ENCODE data around the gene HDHD3. TPM values are rescaled to one million over a fixed set of nuclear protein-coding genes. Genes with fewer than 3 reads are reported as not detected.

Gene HDHD3
- total RNA-seq, 1 experiment from 2014 or later: 15.7 TPM

DNA sequence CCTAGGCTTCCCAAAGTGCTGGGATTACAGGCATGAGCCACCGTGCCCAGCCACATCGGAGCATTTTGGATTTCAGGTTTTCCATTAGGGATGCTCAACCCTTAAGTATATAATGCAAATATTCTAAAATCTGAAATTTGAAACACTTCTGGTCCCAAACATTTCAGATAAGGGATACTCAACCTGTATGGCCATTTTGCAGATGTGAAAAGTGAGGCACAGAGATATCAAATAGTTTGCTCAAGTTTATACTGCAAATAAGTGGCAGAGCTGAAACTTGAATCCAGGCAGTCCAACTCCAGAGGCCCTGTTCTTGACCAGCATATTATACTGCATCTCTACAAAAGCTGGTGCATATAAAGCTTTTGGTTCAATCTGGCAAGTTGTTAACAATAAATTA, 39.1 kb downstream of the HDHD3 start:
- TF ChIP-seq NR2C2 (CRISPR knock-in tag; IDR thresholded peaks at IDR 0.05) (no peak), OVOL2 (CRISPR knock-in tag; IDR thresholded peaks at IDR 0.05; ENCODE audit: borderline replicate concordance) (no peak), ELF4 (CRISPR knock-in tag; IDR thresholded peaks at IDR 0.05; ENCODE audit: low read depth) (no peak), SP1 (CRISPR knock-in tag; conservative IDR thresholded peaks at IDR 0.05) (no peak), ZNF416 (CRISPR knock-in tag; IDR thresholded peaks at IDR 0.05) (no peak), MXD4 (CRISPR knock-in tag; IDR thresholded peaks at IDR 0.05; ENCODE audit: borderline replicate concordance) (no peak), HMGA2 (CRISPR knock-in tag; IDR thresholded peaks at IDR 0.05) (no peak), SMAD3 (CRISPR knock-in tag; IDR thresholded peaks at IDR 0.05; ENCODE audit: borderline replicate concordance) (no peak), CREB1 (CRISPR knock-in tag; IDR thresholded peaks at IDR 0.05) (no peak)
- TF ChIP-seq, protein P1, sequence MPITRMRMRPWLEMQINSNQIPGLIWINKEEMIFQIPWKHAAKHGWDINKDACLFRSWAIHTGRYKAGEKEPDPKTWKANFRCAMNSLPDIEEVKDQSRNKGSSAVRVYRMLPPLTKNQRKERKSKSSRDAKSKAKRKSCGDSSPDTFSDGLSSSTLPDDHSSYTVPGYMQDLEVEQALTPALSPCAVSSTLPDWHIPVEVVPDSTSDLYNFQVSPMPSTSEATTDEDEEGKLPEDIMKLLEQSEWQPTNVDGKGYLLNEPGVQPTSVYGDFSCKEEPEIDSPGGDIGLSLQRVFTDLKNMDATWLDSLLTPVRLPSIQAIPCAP (CRISPR knock-in tag; IDR thresholded peaks at IDR 0.05): no peak
- TF ChIP-seq, protein P2, sequence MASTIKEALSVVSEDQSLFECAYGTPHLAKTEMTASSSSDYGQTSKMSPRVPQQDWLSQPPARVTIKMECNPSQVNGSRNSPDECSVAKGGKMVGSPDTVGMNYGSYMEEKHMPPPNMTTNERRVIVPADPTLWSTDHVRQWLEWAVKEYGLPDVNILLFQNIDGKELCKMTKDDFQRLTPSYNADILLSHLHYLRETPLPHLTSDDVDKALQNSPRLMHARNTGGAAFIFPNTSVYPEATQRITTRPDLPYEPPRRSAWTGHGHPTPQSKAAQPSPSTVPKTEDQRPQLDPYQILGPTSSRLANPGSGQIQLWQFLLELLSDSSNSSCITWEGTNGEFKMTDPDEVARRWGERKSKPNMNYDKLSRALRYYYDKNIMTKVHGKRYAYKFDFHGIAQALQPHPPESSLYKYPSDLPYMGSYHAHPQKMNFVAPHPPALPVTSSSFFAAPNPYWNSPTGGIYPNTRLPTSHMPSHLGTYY (CRISPR knock-in tag; IDR thresholded peaks at IDR 0.05): no peak
- TF ChIP-seq, protein P3, sequence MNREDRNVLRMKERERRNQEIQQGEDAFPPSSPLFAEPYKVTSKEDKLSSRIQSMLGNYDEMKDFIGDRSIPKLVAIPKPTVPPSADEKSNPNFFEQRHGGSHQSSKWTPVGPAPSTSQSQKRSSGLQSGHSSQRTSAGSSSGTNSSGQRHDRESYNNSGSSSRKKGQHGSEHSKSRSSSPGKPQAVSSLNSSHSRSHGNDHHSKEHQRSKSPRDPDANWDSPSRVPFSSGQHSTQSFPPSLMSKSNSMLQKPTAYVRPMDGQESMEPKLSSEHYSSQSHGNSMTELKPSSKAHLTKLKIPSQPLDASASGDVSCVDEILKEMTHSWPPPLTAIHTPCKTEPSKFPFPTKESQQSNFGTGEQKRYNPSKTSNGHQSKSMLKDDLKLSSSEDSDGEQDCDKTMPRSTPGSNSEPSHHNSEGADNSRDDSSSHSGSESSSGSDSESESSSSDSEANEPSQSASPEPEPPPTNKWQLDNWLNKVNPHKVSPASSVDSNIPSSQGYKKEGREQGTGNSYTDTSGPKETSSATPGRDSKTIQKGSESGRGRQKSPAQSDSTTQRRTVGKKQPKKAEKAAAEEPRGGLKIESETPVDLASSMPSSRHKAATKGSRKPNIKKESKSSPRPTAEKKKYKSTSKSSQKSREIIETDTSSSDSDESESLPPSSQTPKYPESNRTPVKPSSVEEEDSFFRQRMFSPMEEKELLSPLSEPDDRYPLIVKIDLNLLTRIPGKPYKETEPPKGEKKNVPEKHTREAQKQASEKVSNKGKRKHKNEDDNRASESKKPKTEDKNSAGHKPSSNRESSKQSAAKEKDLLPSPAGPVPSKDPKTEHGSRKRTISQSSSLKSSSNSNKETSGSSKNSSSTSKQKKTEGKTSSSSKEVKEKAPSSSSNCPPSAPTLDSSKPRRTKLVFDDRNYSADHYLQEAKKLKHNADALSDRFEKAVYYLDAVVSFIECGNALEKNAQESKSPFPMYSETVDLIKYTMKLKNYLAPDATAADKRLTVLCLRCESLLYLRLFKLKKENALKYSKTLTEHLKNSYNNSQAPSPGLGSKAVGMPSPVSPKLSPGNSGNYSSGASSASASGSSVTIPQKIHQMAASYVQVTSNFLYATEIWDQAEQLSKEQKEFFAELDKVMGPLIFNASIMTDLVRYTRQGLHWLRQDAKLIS (CRISPR knock-in tag; IDR thresholded peaks at IDR 0.05; ENCODE audit: borderline replicate concordance): no peak

DNA sequence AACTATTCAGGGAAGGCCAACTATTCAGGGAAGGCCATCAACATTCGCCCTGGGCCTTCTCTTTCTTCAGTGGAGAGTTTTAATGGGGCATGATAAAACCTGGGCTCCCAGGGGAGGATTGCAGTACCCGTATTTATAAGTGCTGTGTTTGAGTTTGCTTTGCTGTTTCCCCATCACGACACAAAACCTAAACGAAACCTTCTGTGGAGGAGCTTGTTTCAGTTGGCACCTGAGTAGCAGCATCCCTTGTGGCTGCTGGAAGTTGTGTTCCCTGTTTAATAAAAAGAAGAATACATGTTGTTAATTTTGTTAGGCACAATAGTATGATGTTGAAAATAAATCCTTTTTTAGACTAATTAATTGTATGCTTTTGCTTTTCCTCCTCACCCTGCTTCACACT, 45.0 kb downstream of the HDHD3 start:
- DNase-seq (ENCODE audit: low spot score) (no peak), ATAC-seq (no peak)
- TF ChIP-seq ZNF232 (CRISPR knock-in tag; IDR thresholded peaks at IDR 0.05) (no peak), MXD4 (CRISPR knock-in tag; IDR thresholded peaks at IDR 0.05; ENCODE audit: borderline replicate concordance) (no peak), OVOL2 (CRISPR knock-in tag; IDR thresholded peaks at IDR 0.05; ENCODE audit: borderline replicate concordance) (no peak), ZNF671 (CRISPR knock-in tag; IDR thresholded peaks at IDR 0.05) (no peak), ZNF317 (CRISPR knock-in tag; IDR thresholded peaks at IDR 0.05; ENCODE audit: borderline replicate concordance, low read depth) (no peak), ATF1 (CRISPR knock-in tag; IDR thresholded peaks at IDR 0.05) (no peak)
- TF ChIP-seq, protein P4, sequence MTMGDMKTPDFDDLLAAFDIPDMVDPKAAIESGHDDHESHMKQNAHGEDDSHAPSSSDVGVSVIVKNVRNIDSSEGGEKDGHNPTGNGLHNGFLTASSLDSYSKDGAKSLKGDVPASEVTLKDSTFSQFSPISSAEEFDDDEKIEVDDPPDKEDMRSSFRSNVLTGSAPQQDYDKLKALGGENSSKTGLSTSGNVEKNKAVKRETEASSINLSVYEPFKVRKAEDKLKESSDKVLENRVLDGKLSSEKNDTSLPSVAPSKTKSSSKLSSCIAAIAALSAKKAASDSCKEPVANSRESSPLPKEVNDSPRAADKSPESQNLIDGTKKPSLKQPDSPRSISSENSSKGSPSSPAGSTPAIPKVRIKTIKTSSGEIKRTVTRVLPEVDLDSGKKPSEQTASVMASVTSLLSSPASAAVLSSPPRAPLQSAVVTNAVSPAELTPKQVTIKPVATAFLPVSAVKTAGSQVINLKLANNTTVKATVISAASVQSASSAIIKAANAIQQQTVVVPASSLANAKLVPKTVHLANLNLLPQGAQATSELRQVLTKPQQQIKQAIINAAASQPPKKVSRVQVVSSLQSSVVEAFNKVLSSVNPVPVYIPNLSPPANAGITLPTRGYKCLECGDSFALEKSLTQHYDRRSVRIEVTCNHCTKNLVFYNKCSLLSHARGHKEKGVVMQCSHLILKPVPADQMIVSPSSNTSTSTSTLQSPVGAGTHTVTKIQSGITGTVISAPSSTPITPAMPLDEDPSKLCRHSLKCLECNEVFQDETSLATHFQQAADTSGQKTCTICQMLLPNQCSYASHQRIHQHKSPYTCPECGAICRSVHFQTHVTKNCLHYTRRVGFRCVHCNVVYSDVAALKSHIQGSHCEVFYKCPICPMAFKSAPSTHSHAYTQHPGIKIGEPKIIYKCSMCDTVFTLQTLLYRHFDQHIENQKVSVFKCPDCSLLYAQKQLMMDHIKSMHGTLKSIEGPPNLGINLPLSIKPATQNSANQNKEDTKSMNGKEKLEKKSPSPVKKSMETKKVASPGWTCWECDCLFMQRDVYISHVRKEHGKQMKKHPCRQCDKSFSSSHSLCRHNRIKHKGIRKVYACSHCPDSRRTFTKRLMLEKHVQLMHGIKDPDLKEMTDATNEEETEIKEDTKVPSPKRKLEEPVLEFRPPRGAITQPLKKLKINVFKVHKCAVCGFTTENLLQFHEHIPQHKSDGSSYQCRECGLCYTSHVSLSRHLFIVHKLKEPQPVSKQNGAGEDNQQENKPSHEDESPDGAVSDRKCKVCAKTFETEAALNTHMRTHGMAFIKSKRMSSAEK (CRISPR knock-in tag; IDR thresholded peaks at IDR 0.05; ENCODE audit: borderline replicate concordance): no peak
- TF ChIP-seq, protein P5, sequence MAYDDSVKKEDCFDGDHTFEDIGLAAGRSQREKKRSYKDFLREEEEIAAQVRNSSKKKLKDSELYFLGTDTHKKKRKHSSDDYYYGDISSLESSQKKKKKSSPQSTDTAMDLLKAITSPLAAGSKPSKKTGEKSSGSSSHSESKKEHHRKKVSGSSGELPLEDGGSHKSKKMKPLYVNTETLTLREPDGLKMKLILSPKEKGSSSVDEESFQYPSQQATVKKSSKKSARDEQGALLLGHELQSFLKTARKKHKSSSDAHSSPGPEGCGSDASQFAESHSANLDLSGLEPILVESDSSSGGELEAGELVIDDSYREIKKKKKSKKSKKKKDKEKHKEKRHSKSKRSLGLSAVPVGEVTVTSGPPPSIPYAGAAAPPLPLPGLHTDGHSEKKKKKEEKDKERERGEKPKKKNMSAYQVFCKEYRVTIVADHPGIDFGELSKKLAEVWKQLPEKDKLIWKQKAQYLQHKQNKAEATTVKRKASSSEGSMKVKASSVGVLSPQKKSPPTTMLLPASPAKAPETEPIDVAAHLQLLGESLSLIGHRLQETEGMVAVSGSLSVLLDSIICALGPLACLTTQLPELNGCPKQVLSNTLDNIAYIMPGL (CRISPR knock-in tag; IDR thresholded peaks at IDR 0.05): no peak
- TF ChIP-seq, protein P6, sequence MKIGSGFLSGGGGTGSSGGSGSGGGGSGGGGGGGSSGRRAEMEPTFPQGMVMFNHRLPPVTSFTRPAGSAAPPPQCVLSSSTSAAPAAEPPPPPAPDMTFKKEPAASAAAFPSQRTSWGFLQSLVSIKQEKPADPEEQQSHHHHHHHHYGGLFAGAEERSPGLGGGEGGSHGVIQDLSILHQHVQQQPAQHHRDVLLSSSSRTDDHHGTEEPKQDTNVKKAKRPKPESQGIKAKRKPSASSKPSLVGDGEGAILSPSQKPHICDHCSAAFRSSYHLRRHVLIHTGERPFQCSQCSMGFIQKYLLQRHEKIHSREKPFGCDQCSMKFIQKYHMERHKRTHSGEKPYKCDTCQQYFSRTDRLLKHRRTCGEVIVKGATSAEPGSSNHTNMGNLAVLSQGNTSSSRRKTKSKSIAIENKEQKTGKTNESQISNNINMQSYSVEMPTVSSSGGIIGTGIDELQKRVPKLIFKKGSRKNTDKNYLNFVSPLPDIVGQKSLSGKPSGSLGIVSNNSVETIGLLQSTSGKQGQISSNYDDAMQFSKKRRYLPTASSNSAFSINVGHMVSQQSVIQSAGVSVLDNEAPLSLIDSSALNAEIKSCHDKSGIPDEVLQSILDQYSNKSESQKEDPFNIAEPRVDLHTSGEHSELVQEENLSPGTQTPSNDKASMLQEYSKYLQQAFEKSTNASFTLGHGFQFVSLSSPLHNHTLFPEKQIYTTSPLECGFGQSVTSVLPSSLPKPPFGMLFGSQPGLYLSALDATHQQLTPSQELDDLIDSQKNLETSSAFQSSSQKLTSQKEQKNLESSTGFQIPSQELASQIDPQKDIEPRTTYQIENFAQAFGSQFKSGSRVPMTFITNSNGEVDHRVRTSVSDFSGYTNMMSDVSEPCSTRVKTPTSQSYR (CRISPR knock-in tag; IDR thresholded peaks at IDR 0.05): no peak
- Mint-ChIP-seq H3K27ac (no peak overlapping the region), H3K36me3 (no peaks in the 10 kb centered on the region), H3K9me3 (no peaks in the 10 kb centered on the region), H3K27me3 (ENCODE audit: low read depth) (peaks cover 12% of the 10 kb centered on the region), H3K4me3 (no peak overlapping the region), H3K4me1 (no peaks in the 10 kb centered on the region)
- POLR2A ChIA-PET: no interaction called here
- CTCF ChIA-PET: no interaction called here

More for the DNA sequence above, 39.1 kb downstream of the HDHD3 start:
- ChIA-PET CTCF (interaction anchor here (0.7 kb wide), 1 partner anchor 222 kb away, joined by 3 read pairs; no protein-coding TSS in a partner anchor), POLR2A (interaction anchor here (0.7 kb wide), 2 partner anchors 72 to 181 kb away, joined by 4 to 6 read pairs; no protein-coding TSS in a partner anchor)
- Mint-ChIP-seq H3K27ac (no peak overlapping the region), H3K36me3 (no peaks in the 10 kb centered on the region), H3K4me3 (no peak overlapping the region), H3K4me1 (peaks cover 5% of the 10 kb centered on the region), H3K9me3 (no peaks in the 10 kb centered on the region), H3K27me3 (ENCODE audit: low read depth) (peaks cover 41% of the 10 kb centered on the region)
- DNase-seq (ENCODE audit: low spot score): no peak
- no peak for ATAC-seq
